GM06990 (cell line): ENCODE results near the gene LRFN5.
"Not testable (repeated sequence)": the region's sequence is repeated elsewhere in the genome, so short reads cannot be mapped to it uniquely, and the experiment has no call there.

Experiments used
- DNase-seq: peaks from one replicate; pipeline ENCODE4 v3.0.0-alpha.2; 2011; ENCODE audit not compliant: insufficient read length; ENCODE audit errors: extremely low read depth
- H3K27me3 ChIP-seq: replicated peaks from 2 replicates; pipeline ENCODE4 v1.6.0; 2011; ENCODE audit warnings: low read length; ENCODE audit not compliant: control insufficient read depth, insufficient read depth
- H3K36me3 ChIP-seq: 2 replicates; pipeline ENCODE4 v1.5.1; 2011; ENCODE audit warnings: low read length; ENCODE audit not compliant: control insufficient read depth, insufficient read depth
- H3K4me3 ChIP-seq: replicated peaks from 2 replicates; pipeline ENCODE4 v1.5.1; 2011; ENCODE audit warnings: low read depth, mild to moderate bottlenecking, control low read depth, low read length
- TF ChIP-seq, protein P1 (sequence below): IDR thresholded peaks from 2 replicates; pipeline ENCODE4 v1.5.1; 2011; ENCODE audit warnings: low read length, control low read depth, mild to moderate bottlenecking, inconsistent platforms; ENCODE audit not compliant: insufficient read depth, poor library complexity, severe bottlenecking

LRFN5 gene

DNA sequence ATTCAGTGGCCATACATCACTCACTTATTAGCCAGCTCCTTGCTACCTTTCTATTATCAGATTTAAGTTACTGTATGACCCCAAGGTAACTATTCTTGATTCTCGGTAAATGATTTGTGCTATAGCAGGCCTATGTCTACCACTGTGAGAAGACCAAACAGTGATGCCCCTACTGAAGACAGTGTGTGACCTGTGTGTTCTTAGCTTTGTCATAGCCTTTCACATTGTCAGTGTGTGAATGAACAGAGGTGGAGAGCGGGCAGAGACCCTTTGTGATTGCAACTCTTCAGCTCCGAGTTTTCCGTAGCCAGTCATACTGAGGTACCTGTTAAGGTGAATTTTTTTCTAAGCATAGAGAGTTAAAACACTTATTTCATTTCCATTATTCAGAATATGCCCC, 294.0 kb downstream of the LRFN5 start:
- DNase-seq, result no peak
- TF ChIP-seq, protein P1, sequence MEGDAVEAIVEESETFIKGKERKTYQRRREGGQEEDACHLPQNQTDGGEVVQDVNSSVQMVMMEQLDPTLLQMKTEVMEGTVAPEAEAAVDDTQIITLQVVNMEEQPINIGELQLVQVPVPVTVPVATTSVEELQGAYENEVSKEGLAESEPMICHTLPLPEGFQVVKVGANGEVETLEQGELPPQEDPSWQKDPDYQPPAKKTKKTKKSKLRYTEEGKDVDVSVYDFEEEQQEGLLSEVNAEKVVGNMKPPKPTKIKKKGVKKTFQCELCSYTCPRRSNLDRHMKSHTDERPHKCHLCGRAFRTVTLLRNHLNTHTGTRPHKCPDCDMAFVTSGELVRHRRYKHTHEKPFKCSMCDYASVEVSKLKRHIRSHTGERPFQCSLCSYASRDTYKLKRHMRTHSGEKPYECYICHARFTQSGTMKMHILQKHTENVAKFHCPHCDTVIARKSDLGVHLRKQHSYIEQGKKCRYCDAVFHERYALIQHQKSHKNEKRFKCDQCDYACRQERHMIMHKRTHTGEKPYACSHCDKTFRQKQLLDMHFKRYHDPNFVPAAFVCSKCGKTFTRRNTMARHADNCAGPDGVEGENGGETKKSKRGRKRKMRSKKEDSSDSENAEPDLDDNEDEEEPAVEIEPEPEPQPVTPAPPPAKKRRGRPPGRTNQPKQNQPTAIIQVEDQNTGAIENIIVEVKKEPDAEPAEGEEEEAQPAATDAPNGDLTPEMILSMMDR, result no peak
- Histone ChIP-seq H3K4me3 (no peak overlapping the region), H3K36me3 (no peaks in the 10 kb centered on the region), H3K27me3 (no peaks in the 10 kb centered on the region)

DNA sequence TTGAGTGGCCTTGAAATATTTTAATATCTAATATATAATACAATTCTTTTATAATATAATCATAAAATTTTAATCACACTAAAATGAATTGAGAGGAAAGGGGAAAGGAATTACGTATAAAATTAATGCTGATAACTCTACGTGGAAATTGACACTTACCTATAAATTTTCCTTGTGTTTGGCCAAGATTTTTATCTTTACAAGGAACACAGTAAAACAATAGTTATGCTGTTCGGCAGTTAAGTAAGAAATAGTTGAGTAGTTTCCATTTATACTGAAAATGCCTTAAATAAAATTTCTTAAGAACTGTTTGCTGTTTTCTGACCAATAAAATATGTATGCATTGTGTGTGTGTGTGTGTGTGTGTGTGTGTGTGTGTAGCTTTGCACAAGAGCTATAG, 294.4 kb downstream of the LRFN5 start:
- no peak overlapping the region for H3K4me3 ChIP-seq
- no peaks in the 10 kb centered on the region for H3K27me3 ChIP-seq
- H3K36me3 ChIP-seq, result no peaks in the 10 kb centered on the region
- TF ChIP-seq, protein P1, result no peak
- no peak for DNase-seq

GRCh38 chr14:41905394-41905964, 298.8 kb downstream of the LRFN5 start:
- TF ChIP-seq, protein P1, result no peak
- H3K4me3 ChIP-seq, result no peak overlapping the region
- DNase-seq, result no peak

DNA sequence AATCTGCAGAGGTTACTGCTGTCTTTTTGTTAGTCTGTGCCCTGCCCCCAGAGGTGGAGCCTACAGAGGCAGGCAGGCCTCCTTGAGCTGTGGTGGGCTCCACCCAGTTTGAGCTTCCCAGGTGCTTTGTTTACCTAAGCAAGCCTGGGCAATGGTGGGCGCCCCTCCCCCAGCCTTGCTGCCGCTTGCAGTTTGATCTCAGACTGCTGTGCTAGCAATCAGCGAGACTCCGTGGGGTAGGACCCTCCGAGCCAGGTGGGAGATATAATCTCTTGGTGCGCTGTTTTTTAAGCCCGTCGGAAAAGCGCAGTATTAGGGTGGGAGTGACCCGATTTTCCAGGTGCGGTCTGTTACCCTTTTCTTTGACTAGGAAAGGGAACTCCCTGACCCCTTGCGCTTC, 304.5 kb downstream of the LRFN5 start:
- not testable (repeated sequence) for H3K27me3 ChIP-seq, H3K4me3 ChIP-seq, H3K36me3 ChIP-seq, DNase-seq

More at GRCh38 chr14:41905394-41905964, 298.8 kb downstream of the LRFN5 start:
- Histone ChIP-seq H3K27me3 (no peaks in the 10 kb centered on the region), H3K36me3 (no peaks in the 10 kb centered on the region)

GRCh38 chr14:41913398-41913797, 306.7 kb downstream of the LRFN5 start:
- DNase-seq, result no peak
- Histone ChIP-seq H3K27me3 (no peaks in the 10 kb centered on the region), H3K4me3 (no peak overlapping the region), H3K36me3 (no peaks in the 10 kb centered on the region)
- TF ChIP-seq, protein P1, result no peak

DNA sequence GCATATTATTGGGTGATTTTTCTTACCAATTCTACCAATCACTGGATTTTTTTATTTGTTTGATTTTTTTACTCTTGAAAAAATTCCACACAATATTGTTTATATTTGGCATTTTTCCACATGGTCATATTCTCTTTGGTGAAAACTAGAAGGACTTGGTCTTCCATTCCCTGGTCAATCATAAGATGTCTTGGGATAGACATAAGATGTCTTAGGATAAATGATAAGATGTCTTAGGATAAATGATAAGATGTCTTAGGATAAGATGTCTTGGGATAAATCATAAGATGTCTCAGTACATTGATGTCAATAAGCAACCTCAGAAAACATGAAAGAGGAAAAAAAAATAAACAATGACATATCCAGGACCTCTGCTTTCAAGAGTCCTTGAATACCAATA, 309.1 kb downstream of the LRFN5 start:
- DNase-seq, result no peak
- Histone ChIP-seq H3K36me3 (no peaks in the 10 kb centered on the region), H3K27me3 (no peaks in the 10 kb centered on the region), H3K4me3 (no peak overlapping the region)
- TF ChIP-seq, protein P1, result no peak
